ENCODE data around the gene PRPF19.
A peak's percentile ranks its signal among the peaks of the same experiment; 100 is the strongest.

Gene PRPF19

GRCh38 chr11:60905047-60905446 is 1.3 kb downstream of the PRPF19 start:
- no peak for DNase-seq

DNA sequence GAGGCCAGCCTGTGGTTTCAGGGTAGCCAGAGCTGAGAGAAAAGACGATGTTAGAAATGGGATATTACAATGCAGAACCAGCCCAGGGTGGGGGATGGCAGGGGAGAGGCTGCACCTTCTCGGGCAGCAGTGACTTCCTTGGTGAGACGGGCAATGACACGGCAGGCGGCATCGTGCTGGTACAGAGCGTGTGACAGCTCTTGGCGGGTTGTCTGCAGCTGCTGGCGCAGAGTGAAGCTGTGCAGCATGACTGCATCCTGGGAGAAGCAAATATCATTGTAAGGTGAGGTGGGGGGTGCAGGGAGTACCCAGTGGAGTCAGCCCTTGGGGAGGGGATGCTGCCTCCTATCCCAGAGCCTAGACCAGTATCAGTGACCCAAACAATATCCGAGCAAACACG is 3.8 kb downstream of the PRPF19 start:
- DNase-seq = no peak

GRCh38 chr11:60900673-60901404 is 5.5 kb downstream of the PRPF19 start:
- DNase-seq = no peak

DNA sequence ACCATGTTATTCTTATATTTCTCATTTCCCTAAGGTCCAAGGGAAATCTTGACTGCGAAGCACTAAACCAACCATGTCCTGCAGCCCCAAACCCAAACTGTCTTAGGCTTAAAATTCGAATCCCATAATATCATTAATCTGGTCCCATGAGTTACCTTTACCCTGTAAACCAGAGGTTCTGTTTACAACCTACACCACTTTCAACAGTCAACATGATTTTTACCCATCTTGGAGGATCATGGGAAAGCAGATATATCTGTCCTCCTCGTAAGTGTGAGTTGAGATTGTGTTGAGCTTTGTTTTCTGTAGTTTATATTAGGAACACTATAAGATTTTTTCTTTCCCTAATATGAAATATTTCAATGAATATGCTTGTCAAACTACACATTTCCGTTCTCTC is 6.4 kb downstream of the PRPF19 start:
- no peak for DNase-seq

DNA sequence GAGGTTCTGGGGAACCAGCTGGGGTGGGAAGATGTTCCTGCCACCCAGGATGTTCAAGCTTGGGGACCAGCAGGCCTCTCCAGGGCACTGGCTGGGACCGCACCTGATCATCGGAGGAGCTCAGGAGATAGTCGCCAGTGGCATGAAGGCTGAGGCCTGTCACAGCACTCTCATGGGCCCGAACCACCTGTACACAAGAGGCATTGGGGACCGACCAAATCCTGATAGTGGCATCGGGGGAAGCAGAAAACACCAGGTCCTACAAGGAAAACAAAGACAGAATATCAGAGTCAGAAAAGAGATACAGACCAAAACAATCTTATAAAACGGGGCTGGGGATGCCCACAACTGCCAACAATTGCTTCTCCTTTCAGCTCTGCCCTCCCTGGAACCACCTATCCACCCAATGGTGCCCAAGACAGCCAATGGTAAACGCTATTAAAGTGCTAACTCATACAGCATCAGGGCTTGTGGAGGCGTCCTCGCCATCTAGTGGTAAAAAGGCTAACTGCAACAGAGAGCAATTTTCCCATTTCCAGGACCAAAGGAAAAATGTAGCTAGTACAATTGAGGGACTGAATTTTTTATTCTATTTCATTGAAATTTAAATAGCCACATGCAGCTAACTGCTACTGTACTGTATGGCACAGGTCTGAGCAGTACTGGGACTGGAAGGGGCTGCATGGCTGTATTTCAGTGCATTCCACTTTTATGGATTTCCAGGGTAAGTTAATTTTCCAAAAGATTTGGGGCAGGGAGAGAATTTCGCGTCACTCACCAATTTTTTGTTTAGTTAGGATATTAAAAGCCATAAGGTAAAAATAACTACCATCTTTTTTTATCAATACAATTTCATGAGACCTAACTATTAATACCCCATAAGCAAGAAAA is 7.1 kb downstream of the PRPF19 start:
- peak; percentile 53 for DNase-seq

DNA sequence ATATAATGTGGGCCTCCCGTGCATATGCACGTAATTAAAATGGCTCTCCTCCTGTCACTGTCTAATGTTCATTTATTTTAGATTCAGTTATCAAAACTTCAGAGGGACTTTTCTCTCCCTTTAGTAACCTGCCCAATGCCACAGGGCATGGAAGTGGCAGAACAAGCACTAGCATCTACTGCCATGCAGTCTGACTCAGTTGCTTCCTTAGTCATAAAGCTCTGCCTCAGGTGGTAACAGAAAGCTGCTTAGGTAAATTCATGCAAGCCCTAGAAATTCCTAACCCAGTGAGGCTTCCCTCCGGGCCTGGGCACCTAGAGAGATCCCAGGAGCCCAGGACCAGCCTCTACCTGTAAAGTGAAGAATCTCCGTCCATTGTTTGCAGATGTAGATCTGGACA is 8.9 kb downstream of the PRPF19 start:
- DNase-seq = no peak

- DNase-seq = no peak
These were observed 10.7 kb downstream of the PRPF19 start for GRCh38 chr11:60895687-60896086.

DNA sequence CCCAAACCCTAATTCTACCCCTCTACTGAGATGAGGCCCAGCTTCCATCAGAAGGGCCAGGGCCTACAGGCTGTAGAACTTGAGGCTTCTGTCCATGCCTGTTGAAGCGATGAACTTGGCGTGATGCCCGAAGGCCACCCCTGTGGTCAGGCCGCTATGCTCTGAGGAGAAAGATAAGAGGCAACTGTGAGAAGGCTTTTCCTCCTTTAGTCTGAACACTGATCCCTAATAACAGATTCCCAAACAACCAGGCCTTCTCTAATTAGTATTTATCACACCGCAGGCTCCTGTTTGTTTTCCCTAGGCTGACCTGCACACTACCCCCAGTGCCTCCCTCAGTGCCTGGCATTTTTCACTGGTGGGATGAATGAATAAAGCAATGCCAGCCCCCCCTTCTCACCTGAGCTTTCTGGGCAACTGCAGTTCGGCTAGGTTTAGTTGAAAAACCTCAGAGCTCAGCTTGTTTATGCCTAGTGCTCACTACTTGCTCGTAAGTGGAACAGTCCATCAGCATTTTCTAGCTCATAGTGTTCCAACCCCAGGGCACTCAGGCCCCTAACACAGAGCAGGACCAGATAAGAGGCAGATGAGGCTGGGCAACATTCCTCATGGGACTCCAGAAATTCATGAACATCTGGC is 15.2 kb downstream of the PRPF19 start:
- no peak for DNase-seq

DNA sequence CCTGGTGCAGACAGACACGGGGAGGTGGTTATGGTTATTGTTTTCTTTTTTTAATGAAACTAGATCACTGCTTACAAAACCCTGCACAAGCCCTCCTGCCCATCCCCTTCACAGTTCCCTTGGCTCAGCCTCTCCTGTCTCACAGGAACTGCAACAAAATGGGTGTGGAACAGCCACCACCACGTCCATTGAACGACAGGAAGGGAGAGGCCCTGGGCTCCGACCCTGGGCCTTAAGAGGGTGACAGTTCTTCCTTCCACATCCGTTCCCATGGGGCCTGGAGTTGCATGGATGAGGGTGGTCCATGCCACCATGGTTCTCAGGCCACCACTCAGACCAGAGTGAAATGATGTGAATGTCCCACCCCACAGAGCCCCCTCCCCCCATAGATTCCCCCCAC is 15.7 kb downstream of the PRPF19 start:
- DNase-seq = no peak

GRCh38 chr11:60889869-60890311 is 16.5 kb downstream of the PRPF19 start:
- no peak for DNase-seq

GRCh38 chr11:60887556-60887955 is 18.8 kb downstream of the PRPF19 start:
- DNase-seq = peak; percentile 33

- DNase-seq = no peak
These were observed 25.6 kb downstream of the PRPF19 start for GRCh38 chr11:60880643-60881282.

- no peak for DNase-seq
These were observed 26.3 kb downstream of the PRPF19 start for GRCh38 chr11:60879971-60880588.

GRCh38 chr11:60879104-60879503 is 27.3 kb downstream of the PRPF19 start:
- no peak for DNase-seq

GRCh38 chr11:60878245-60879101 is 27.9 kb downstream of the PRPF19 start:
- no peak for DNase-seq

DNA sequence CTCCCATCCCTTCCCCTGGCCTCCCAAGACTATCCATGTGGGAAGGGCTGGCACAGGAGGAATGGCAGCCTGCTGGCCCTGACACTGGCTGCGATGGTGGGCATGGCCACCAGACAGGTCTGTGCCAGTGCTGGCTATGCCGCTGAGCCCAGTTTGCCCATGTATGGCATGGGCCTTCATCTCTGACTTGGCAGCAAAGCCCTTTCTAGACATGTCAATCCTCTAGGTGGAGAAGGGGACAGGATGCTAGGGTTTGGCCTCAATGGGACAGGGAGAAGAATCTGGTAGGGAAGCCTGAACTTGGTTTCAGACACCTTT is 30.3 kb downstream of the PRPF19 start:
- DNase-seq = no peak

DNA sequence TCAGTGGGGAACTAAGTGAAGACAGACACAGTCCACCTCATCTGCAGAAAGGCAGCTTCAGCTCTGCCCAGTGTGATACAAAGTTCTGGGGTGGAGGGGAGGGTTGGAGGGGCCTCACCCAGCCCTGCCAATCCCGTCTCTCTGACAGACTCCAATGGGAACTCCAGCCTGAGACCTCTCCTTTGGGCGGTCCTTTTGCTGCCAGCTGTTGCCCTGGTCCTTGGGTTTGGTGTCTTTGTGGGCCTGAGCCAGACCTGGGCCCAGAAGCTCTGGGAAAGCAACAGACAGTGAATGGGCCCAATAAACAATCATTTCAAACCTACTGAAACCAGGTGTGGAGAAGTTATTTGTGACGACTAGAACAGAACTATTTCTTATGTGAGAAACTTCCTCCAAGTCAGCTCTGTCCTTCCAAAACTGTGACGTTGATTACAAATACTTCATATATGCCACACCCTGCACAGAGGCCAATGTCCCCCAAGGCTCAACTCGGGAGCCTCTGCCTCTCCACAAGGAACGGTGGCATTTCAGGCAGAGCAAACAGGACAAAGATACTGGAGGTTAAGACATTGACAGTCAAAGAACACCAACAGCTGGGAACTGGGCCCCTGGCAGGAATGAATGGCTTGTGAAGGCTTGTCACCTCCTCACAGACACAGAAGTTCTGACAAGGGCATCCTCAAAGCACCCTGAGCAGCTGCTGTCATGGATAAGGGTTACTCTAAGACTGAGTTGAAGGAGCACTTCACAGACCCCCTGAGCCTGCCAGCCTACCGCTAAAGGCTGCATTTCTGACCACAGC is 30.8 kb downstream of the PRPF19 start:
- DNase-seq = no peak

GRCh38 chr11:60874421-60875365 is 31.7 kb downstream of the PRPF19 start:
- DNase-seq = no peak

DNA sequence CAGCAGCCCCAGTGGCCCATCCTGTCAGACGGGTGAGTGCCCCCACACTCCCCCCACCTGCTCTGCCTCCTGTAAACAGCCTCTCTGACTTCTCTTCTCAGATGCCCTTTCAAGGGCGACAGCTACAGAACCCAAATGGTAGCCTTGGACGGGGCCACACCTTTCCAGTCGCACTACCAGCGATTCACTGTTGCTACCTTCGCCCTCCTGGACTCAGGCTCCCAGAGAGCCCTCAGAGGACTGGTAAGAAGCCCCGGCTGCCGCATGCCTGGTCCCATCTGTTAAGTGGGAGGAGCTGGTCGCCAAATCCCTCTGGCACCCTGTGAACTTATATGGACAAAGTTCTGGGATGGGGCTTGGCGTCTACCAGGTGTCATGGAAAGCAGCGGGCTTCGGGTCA is 32.9 kb downstream of the PRPF19 start:
- DNase-seq = no peak
